Neural cell (in vitro differentiated cells): ENCODE results near the gene CDH4.

ENCODE experiments used
- EZH2 ChIP-seq: fragments of 200-600, 300-800 bp; shearing (Covaris generic), sonication (generic); IDR thresholded peaks from 2 replicates; pipeline ENCODE4 v1.6.1; 2014; ENCODE audit warnings: antibody characterized with exemption, low read length, borderline replicate concordance, mild to moderate bottlenecking; ENCODE audit not compliant: insufficient read depth, poor library complexity, severe bottlenecking
- TF ChIP-seq, protein P1 (sequence below): fragments of 450-650 bp; IDR thresholded peaks from 2 replicates; pipeline ENCODE4 v1.5.1; 2014; ENCODE audit warnings: antibody characterized with exemption, mild to moderate bottlenecking, moderate library complexity; ENCODE audit not compliant: poor library complexity, severe bottlenecking

GRCh38 chr20:61674688-61675087 lies 422.6 kb downstream of the CDH4 start:
- TF ChIP-seq, protein P1, sequence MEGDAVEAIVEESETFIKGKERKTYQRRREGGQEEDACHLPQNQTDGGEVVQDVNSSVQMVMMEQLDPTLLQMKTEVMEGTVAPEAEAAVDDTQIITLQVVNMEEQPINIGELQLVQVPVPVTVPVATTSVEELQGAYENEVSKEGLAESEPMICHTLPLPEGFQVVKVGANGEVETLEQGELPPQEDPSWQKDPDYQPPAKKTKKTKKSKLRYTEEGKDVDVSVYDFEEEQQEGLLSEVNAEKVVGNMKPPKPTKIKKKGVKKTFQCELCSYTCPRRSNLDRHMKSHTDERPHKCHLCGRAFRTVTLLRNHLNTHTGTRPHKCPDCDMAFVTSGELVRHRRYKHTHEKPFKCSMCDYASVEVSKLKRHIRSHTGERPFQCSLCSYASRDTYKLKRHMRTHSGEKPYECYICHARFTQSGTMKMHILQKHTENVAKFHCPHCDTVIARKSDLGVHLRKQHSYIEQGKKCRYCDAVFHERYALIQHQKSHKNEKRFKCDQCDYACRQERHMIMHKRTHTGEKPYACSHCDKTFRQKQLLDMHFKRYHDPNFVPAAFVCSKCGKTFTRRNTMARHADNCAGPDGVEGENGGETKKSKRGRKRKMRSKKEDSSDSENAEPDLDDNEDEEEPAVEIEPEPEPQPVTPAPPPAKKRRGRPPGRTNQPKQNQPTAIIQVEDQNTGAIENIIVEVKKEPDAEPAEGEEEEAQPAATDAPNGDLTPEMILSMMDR: no peak
- TF ChIP-seq EZH2: no peak
